Loucy (cell line): ENCODE data around the gene ZNF280C.

Source experiments
- H2AFZ ChIP-seq: fragments of 200-600 bp; sonication (generic); 2 replicates; pipeline ENCODE4 v1.6.0; 2016; ENCODE audit warnings: antibody characterized with exemption, mild to moderate bottlenecking, low read length, moderate library complexity
- H3F3A ChIP-seq: fragments of 200-600 bp; 2 replicates; pipeline ENCODE4 v1.6.0; 2016; ENCODE audit warnings: antibody characterized with exemption, low read depth, mild to moderate bottlenecking
- H3K27me3 ChIP-seq: fragments of 200-600 bp; sonication (generic); 2 replicates; pipeline ENCODE4 v1.6.1; 2014; ENCODE audit warnings: low read length, mild to moderate bottlenecking; ENCODE audit not compliant: insufficient read depth, poor library complexity, severe bottlenecking
- H3K36me3 ChIP-seq: fragments of 200-600 bp; sonication (generic); 2 replicates; pipeline ENCODE4 v1.6.1; 2016; ENCODE audit warnings: low read length; ENCODE audit not compliant: insufficient read depth
- H3K4me1 ChIP-seq: fragments of 200-600 bp; sonication (generic); 2 replicates; pipeline ENCODE4 v1.5.1; 2014; ENCODE audit warnings: low read length, mild to moderate bottlenecking; ENCODE audit not compliant: insufficient read depth, poor library complexity, severe bottlenecking
- H3K4me2 ChIP-seq: fragments of 200-600 bp; sonication (generic); 2 replicates; pipeline ENCODE4 v1.6.0; 2014; ENCODE audit warnings: antibody characterized with exemption, low read length, low read depth, mild to moderate bottlenecking; ENCODE audit not compliant: poor library complexity, severe bottlenecking
- H3K4me3 ChIP-seq: fragments of 200-600 bp; sonication (generic); 2 replicates; pipeline ENCODE4 v1.5.1; 2014; ENCODE audit warnings: low read length, mild to moderate bottlenecking, mixed read lengths; ENCODE audit not compliant: poor library complexity, severe bottlenecking
- H3K79me2 ChIP-seq: fragments of 200-600 bp; sonication (generic); 2 replicates; pipeline ENCODE4 v1.6.1; 2014; ENCODE audit warnings: low read length; ENCODE audit not compliant: insufficient read depth
- H3K9ac ChIP-seq: fragments of 200-600 bp; sonication (generic); 2 replicates; pipeline ENCODE4 v1.6.0; 2014; ENCODE audit warnings: mild to moderate bottlenecking, low read depth, low read length, moderate library complexity; ENCODE audit not compliant: poor library complexity, severe bottlenecking
- H3K9me2 ChIP-seq: fragments of 200-600 bp; sonication (generic); replicated peaks from 2 replicates; pipeline ENCODE4 v1.6.1; 2016; ENCODE audit warnings: low read depth, low read length, mixed read lengths
- H3K9me3 ChIP-seq: fragments of 200-600 bp; sonication (generic); 2 replicates; pipeline ENCODE4 v1.6.1; 2014; ENCODE audit warnings: mild to moderate bottlenecking, antibody characterized with exemption, low read length, low read depth; ENCODE audit not compliant: insufficient read depth
- H4K20me1 ChIP-seq: fragments of 200-600 bp; sonication (generic); 2 replicates; pipeline ENCODE4 v1.6.0; 2014; ENCODE audit warnings: antibody characterized with exemption, low read length, mild to moderate bottlenecking; ENCODE audit not compliant: insufficient read depth, poor library complexity, severe bottlenecking
- EZH2phosphoT487 ChIP-seq: fragments of 200-600 bp; IDR thresholded peaks from 2 replicates; pipeline ENCODE4 v1.6.1; 2018; ENCODE audit warnings: antibody characterized with exemption, mild to moderate bottlenecking, moderate library complexity, borderline replicate concordance
- TF ChIP-seq, protein P1 (sequence below): fragments of 200-600 bp; sonication (generic); conservative IDR thresholded peaks from 2 replicates; pipeline ENCODE4 v1.5.1; 2014; ENCODE audit warnings: mild to moderate bottlenecking, antibody characterized with exemption, low read length

ZNF280C gene

DNA sequence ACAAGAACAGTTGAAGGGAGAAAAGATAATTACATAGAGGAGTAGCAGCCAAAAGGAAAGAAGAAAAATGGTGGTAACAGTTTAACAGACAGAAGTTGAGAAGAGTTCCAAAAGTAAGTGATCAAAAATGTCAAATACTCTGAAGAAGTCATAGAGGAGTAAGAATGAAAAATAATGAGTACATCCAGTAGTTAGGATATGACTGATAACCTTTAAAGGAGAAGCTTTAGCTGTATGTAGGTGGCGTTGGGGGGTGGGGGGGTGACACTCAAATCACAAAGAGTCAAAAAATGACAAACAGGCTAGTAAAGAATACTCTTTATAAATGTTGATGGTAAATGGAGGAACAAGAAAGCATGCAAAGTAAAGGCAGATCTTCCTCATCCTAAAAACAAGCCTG lies 56.3 kb downstream of the ZNF280C start:
- TF ChIP-seq EZH2phosphoT487: no peak
- TF ChIP-seq, protein P1, sequence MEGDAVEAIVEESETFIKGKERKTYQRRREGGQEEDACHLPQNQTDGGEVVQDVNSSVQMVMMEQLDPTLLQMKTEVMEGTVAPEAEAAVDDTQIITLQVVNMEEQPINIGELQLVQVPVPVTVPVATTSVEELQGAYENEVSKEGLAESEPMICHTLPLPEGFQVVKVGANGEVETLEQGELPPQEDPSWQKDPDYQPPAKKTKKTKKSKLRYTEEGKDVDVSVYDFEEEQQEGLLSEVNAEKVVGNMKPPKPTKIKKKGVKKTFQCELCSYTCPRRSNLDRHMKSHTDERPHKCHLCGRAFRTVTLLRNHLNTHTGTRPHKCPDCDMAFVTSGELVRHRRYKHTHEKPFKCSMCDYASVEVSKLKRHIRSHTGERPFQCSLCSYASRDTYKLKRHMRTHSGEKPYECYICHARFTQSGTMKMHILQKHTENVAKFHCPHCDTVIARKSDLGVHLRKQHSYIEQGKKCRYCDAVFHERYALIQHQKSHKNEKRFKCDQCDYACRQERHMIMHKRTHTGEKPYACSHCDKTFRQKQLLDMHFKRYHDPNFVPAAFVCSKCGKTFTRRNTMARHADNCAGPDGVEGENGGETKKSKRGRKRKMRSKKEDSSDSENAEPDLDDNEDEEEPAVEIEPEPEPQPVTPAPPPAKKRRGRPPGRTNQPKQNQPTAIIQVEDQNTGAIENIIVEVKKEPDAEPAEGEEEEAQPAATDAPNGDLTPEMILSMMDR: no peak
- Histone ChIP-seq H3K4me3 (no peak overlapping the region), H3K9ac (no peak overlapping the region), H3K27me3 (no peaks in the 10 kb centered on the region), H3F3A (no peaks in the 10 kb centered on the region), H3K36me3 (peaks cover 23% of the 10 kb centered on the region; the same call in 1 of the 2 replicates), H4K20me1 (no peaks in the 10 kb centered on the region), H2AFZ (no peak overlapping the region), H3K9me3 (no peaks in the 10 kb centered on the region), H3K4me2 (no peak overlapping the region), H3K79me2 (no peaks in the 10 kb centered on the region), H3K4me1 (no peaks in the 10 kb centered on the region), H3K9me2 (no peaks in the 10 kb centered on the region)

DNA sequence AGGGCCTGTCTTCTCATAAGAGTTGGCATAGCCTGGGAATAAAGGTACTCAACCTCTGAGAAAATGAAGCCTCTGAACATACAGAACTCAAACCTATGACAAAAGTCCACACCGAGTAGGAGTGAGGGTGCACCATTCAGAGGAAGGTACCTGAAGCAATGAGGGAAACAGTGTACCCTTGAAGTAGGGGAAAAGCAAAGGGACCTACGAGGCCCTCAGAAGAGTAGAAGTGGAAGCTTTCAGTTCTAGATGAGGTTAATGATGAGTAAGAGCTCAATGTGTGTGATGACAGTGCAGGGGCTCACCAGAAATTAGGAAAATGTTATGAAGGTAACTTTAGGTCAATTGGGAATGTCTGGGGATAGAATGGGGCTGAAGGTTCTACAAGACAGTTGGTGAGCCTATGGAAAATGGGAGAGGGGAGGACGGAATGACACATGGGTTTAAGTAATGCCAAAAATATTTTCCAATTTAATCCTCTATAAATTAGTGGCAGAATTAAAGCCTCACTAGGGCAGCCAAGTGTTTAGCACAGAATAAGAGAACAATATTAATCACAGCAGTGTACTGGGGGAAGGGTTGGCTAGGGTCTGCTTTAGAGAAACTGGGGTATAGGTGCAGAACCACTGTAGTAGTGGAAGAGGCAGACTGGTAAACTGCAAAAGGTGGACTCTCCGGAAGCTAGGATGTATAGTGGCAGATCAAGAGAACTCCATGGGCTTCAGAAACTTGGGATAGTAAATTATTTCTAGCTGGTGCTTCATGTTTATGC lies 57.1 kb downstream of the ZNF280C start:
- Histone ChIP-seq H4K20me1 (no peaks in the 10 kb centered on the region), H3K36me3 (peaks cover 23% of the 10 kb centered on the region; the same call in 1 of the 2 replicates), H3K27me3 (no peaks in the 10 kb centered on the region), H3K79me2 (no peaks in the 10 kb centered on the region), H3K4me1 (no peaks in the 10 kb centered on the region), H3K9me2 (no peaks in the 10 kb centered on the region), H3F3A (no peaks in the 10 kb centered on the region), H3K4me2 (no peak overlapping the region), H3K9ac (no peak overlapping the region), H2AFZ (no peak overlapping the region), H3K9me3 (no peaks in the 10 kb centered on the region), H3K4me3 (no peak overlapping the region)
- TF ChIP-seq, protein P1: no peak

DNA sequence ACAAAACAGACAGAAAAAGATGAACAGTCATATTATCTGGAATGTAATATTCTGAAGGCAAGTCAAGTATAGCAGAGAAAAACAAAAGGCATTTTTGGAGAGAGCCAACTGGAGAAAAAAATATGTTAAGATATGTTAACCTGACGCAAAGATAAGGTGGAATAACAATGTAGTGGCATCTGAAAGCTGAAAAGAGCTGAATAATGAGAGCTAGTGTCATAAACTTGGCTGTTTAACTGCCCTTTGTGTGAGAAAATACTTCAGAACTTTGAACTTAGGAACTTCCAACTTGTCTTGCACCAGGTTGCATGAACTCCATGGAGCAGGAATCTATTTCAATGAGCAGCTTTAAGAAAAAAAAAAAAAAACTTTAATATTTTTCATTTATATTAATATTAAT lies 64.1 kb downstream of the ZNF280C start:
- Histone ChIP-seq H3K9me2 (no peaks in the 10 kb centered on the region), H2AFZ (no peak overlapping the region), H3K4me1 (no peaks in the 10 kb centered on the region), H3K9me3 (no peaks in the 10 kb centered on the region), H3F3A (no peaks in the 10 kb centered on the region), H3K4me2 (no peak overlapping the region), H3K27me3 (no peaks in the 10 kb centered on the region), H3K36me3 (peaks cover 8% of the 10 kb centered on the region; the same call in 1 of the 2 replicates), H3K4me3 (no peak overlapping the region), H3K79me2 (no peaks in the 10 kb centered on the region), H4K20me1 (no peaks in the 10 kb centered on the region), H3K9ac (no peak overlapping the region)
- no peak for TF ChIP-seq EZH2phosphoT487
- TF ChIP-seq, protein P1: no peak
